ENCODE measurements around the gene ASXL3. TPM values are rescaled to one million over a fixed set of nuclear protein-coding genes. Genes with fewer than 3 reads are reported as not detected.

Gene ASXL3
- polyA plus RNA-seq, 3 donors, result 6.6 to 6.9 (median 6.7) TPM

DNA sequence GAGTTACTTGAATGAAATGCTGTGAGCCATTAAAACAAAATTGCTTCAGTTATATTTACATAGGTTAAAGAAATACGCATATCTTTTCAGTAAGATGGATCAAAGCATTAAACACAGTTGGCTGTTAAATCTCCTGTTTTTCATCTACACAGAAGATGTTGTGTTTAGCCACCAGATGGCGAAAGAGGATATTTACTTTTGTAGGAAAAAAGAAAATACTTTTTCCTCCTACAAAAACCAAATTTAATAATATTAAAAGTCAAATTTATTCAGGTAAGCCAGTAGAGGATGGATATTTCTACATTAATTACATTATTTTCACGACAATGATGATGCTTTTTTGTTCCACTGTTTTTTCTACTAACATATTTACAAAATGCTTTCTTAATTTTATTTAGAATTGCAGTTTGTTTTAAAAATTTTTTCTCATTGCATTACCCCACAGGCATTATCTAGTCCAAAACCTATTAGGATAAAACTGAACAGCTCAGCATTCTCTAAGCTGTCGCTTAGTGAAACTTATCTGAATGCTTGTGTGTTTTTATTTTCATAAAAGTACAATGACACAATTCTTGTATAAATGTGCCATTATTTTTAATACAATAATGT lies 173.7 kb downstream of the ASXL3 start:
- DNase-seq (ENCODE audit: extremely low read depth in 1 of 11, low read depth in 9 of 11, low spot score in 4 of 11), result peak in 2 of 11 donors; percentile 9 to 17

DNA sequence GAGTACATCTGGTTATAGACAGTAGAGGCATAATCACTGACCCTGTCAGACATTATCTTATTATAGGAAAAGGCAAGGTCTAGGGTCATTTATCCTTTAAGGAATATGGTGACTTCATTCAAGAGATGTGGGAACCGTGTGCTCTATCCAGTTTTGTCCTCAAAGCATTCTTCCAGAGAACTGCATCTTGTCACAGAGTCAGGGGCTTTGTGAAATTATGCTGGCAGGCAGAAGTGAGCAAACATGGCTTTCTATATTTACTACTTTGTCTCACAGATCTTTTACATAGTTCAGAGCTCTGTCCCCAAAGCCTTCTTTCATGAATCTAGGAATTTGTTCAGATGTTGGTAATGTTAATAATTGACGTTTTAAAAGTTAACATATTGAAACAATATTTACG lies 177.4 kb downstream of the ASXL3 start:
- DNase-seq (ENCODE audit: extremely low read depth in 1 of 11, low read depth in 9 of 11, low spot score in 4 of 11), result no peak

DNA sequence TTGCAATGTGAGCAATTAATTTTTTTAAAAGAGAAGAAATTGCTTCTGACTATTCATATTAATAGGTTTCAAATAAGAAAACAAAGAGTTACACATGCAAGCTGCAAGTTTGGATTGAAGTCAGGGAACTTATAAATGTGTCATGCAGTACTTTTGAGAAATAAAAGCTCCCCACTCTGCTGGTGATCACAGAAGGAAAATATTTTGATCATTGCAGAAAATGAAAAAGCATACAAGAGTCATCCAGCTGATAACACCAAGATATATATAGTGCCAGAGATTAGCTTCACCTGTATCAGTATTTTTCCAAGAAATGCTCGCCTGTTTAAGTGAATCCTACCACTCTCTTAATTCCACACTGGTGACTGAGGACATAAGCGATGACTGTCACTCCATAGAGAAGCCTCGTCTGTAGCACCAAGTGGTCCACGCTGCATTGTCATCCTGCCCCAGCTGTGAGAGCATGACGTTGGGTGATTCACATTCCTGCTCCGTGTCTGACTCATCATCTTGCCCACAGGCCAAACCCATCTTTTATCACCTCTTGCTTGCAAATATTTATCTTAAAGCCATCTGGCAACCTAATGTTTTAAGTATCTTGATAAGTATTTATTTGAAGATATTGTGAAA lies 178.0 kb downstream of the ASXL3 start:
- DNase-seq (ENCODE audit: extremely low read depth in 1 of 11, low read depth in 9 of 11, low spot score in 4 of 11), result no peak

GRCh38 chr18:33757037-33757436 lies 179.0 kb downstream of the ASXL3 start:
- DNase-seq (ENCODE audit: extremely low read depth in 1 of 11, low read depth in 9 of 11, low spot score in 4 of 11), result no peak

DNA sequence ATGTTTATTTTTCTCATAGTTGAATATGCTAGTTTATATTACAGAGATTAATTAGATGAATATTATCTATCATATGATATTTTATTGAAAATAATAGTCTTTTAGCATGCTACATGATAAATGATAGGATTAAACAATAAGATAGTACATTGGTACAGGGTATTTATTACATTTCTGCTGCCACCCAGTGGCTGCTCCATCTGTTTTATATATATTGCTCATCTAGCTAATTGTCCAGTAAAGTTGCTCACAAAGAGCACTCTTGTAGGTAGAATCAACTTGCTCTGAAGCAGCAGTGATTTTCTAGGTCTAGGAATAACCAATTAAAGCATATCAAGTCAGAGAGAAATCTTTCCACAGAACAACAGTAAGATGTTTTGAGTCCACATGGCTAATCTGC lies 183.3 kb downstream of the ASXL3 start:
- DNase-seq (ENCODE audit: extremely low read depth in 1 of 11, low read depth in 9 of 11, low spot score in 4 of 11), result peak in 4 of 11 donors; percentile 11 to 30 (median 18)

GRCh38 chr18:33781429-33781828 lies 203.4 kb downstream of the ASXL3 start:
- no peak for DNase-seq (ENCODE audit: extremely low read depth in 1 of 11, low read depth in 9 of 11, low spot score in 4 of 11)

Other genes with a start within 250 kb of the ASXL3 start
- gene CCDC178, start 137.5 kb upstream of the ASXL3 start, polyA plus RNA-seq (ENCODE audit: insufficient read length in 3 of 3), result 1 to 10 TPM; 1.8 to 2.9 (median 2.4) TPM